Muscle of arm (tissue), 14 donors: ENCODE results near the gene CEP128. TPM values are rescaled to one million over a fixed set of nuclear protein-coding genes. Genes with fewer than 3 reads are reported as not detected.
A peak's percentile ranks its signal among the peaks of the same experiment; 100 is the strongest.

Experiments used
- DNase-seq: peaks from one replicate; pipeline ENCODE4 v3.0.0-alpha.2; 2013
- long read RNA-seq, 11 donors: transcript quantifications; one replicate each; lab custom pipeline, GENCODE V29; 2026
- polyA plus RNA-seq, 12 donors: library from polyadenylated mRNA; unstranded; fragments of 120-200 nt; gene quantifications; one replicate each; pipeline ENCODE4 v1.2.1, GENCODE V29; 2013; ENCODE audit not compliant: insufficient read length in 12 of 12

The CEP128 gene
- polyA plus RNA-seq, result 1 to 10 TPM in 11 of 12 donors, not detected in 1; 2.4 to 6.0 (median 4.2) TPM
- long read RNA-seq, donor 1, partial matches to known transcripts, result 0 of 1 reads
- long read RNA-seq, donor 1, other reads (novel, unspliced or antisense), result 0 of 1 reads
- long read RNA-seq, donor 2, result 0 reads
- long read RNA-seq, donor 3, result 0 reads
- long read RNA-seq, donor 4, result 0 reads
- long read RNA-seq, donor 5, result 0 reads
- long read RNA-seq, donor 6, result 0 reads
- long read RNA-seq, donor 7, result 0 reads
- long read RNA-seq, donor 8, result 0 reads
- long read RNA-seq, donor 9, result 0 reads
- long read RNA-seq, donor 10, result 0 reads
- long read RNA-seq, donor 11, result 0 reads

GRCh38 chr14:80941241-80942185 is at the start of gene CEP128:
Gene CEP128, minus strand, starts transcription at chr14:80941738.
- DNase-seq, result peak; percentile 96

GRCh38 chr14:80988735-80989429 is 47.3 kb upstream of the CEP128 start:
- DNase-seq, result no peak

- DNase-seq, result no peak
Measured at GRCh38 chr14:80988192-80988591, 46.7 kb upstream of the CEP128 start.

GRCh38 chr14:80987235-80988032 is 45.9 kb upstream of the CEP128 start:
- DNase-seq, result peak; percentile 71

GRCh38 chr14:80982711-80983110 is 41.2 kb upstream of the CEP128 start:
- no peak for DNase-seq

GRCh38 chr14:80981673-80982072 is 40.1 kb upstream of the CEP128 start:
- DNase-seq, result no peak

GRCh38 chr14:80981156-80981555 is 39.6 kb upstream of the CEP128 start:
- no peak for DNase-seq

- DNase-seq, result no peak
Measured at GRCh38 chr14:80979951-80980350, 38.4 kb upstream of the CEP128 start.

- no peak for DNase-seq
Measured at GRCh38 chr14:80978403-80978802, 36.9 kb upstream of the CEP128 start.

GRCh38 chr14:80977221-80977620 is 35.7 kb upstream of the CEP128 start:
- DNase-seq, result no peak

- no peak for DNase-seq
Measured at GRCh38 chr14:80974679-80975078, 33.1 kb upstream of the CEP128 start.

- no peak for DNase-seq
Measured at GRCh38 chr14:80973931-80974641, 32.5 kb upstream of the CEP128 start.

GRCh38 chr14:80965037-80965436 is 23.5 kb upstream of the CEP128 start:
- no peak for DNase-seq

GRCh38 chr14:80959496-80959895 is 18.0 kb upstream of the CEP128 start:
- no peak for DNase-seq

- DNase-seq, result no peak
Measured at GRCh38 chr14:80958939-80959338, 17.4 kb upstream of the CEP128 start.

GRCh38 chr14:80958226-80958625 is 16.7 kb upstream of the CEP128 start:
- no peak for DNase-seq

- DNase-seq, result no peak
Measured at GRCh38 chr14:80957613-80958012, 16.1 kb upstream of the CEP128 start.

GRCh38 chr14:80956922-80957321 is 15.4 kb upstream of the CEP128 start:
- DNase-seq, result no peak

- no peak for DNase-seq
Measured at GRCh38 chr14:80956102-80956501, 14.6 kb upstream of the CEP128 start.

GRCh38 chr14:80955416-80955941 is 13.9 kb upstream of the CEP128 start, which contains the start of gene TSHR:
Gene TSHR, plus strand, starts transcription at chr14:80955621. Its CDS starts 60 bp downstream, at chr14:80955681.
- DNase-seq, result no peak
